ENCODE data around the gene USF2.

DNA sequence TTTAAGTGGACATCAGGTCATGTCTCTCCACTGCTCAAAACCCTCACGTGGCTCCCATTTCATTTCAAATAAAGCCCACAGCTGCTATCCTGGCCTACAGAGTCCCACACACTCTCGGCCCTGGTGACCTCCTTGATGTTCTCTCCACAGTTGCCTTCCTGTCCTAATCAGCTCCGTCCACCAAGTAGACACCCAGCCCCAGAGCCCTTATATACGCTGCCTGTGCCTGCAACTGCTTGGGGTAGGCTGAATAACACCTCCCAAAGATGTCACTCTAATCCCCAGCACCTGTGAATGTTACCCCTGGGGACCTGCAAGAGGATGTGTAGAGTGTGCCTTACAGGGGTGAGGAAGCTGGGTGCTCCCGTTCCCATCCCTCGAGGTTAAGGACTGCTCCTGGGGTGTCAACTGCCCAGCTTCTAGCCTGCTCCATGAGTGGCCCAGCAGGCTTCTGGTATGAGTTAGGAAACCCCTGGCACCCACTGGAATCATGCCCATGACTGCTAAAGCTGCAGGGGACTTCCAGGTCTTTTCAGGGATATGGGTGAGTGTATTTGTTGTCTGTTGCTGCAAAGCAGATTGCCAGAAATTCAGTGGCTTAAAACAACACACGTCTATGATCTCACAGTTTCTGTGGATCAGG is 46.3 kb upstream of the USF2 start:
- no peak for TF ChIP-seq POLR2AphosphoS5 (IDR thresholded peaks at IDR 0.05)
- TF ChIP-seq, protein P1, sequence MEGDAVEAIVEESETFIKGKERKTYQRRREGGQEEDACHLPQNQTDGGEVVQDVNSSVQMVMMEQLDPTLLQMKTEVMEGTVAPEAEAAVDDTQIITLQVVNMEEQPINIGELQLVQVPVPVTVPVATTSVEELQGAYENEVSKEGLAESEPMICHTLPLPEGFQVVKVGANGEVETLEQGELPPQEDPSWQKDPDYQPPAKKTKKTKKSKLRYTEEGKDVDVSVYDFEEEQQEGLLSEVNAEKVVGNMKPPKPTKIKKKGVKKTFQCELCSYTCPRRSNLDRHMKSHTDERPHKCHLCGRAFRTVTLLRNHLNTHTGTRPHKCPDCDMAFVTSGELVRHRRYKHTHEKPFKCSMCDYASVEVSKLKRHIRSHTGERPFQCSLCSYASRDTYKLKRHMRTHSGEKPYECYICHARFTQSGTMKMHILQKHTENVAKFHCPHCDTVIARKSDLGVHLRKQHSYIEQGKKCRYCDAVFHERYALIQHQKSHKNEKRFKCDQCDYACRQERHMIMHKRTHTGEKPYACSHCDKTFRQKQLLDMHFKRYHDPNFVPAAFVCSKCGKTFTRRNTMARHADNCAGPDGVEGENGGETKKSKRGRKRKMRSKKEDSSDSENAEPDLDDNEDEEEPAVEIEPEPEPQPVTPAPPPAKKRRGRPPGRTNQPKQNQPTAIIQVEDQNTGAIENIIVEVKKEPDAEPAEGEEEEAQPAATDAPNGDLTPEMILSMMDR (IDR thresholded peaks at IDR 0.05) = no peak
- TF ChIP-seq POLR2A (IDR thresholded peaks at IDR 0.05) = no peak

Data from gastroesophageal sphincter (tissue), 3 donors.